GM21576 (cell line): Measurements from ENCODE around the gene PTPRN2.

Experiments used
- ATAC-seq: cut with Tn5 transposase; IDR thresholded peaks from one replicate; pipeline ENCODE4 v1.9.1; 2021; ENCODE audit warnings: mild to moderate bottlenecking, moderate library complexity; ENCODE audit not compliant: unreplicated experiment

Gene PTPRN2

GRCh38 chr7:157690833-157691585, 896.6 kb downstream of the PTPRN2 start:
- no peak for ATAC-seq

- ATAC-seq: no peak
These were observed 897.4 kb downstream of the PTPRN2 start for GRCh38 chr7:157690058-157690832.

- ATAC-seq: no peak
These were observed 898.2 kb downstream of the PTPRN2 start for GRCh38 chr7:157689269-157690057.

GRCh38 chr7:157688533-157689268, 898.9 kb downstream of the PTPRN2 start:
- ATAC-seq: no peak

- ATAC-seq: no peak
These were observed 899.6 kb downstream of the PTPRN2 start for GRCh38 chr7:157687845-157688532.

- no peak for ATAC-seq
These were observed 900.5 kb downstream of the PTPRN2 start for GRCh38 chr7:157687158-157687557.

- ATAC-seq: no peak
These were observed 901.2 kb downstream of the PTPRN2 start for GRCh38 chr7:157686285-157686894.

GRCh38 chr7:157685430-157686284, 902.0 kb downstream of the PTPRN2 start:
- no peak for ATAC-seq

GRCh38 chr7:157684909-157685429, 902.7 kb downstream of the PTPRN2 start:
- ATAC-seq: no peak

- ATAC-seq: no peak
These were observed 903.3 kb downstream of the PTPRN2 start for GRCh38 chr7:157684157-157684908.

GRCh38 chr7:157683747-157684156, 903.9 kb downstream of the PTPRN2 start:
- ATAC-seq: no peak

GRCh38 chr7:157682946-157683746, 904.5 kb downstream of the PTPRN2 start:
- ATAC-seq: no peak

GRCh38 chr7:157682064-157682945, 905.3 kb downstream of the PTPRN2 start:
- no peak for ATAC-seq

- no peak for ATAC-seq
These were observed 908.0 kb downstream of the PTPRN2 start for GRCh38 chr7:157679607-157680006.

- ATAC-seq: no peak
These were observed 909.1 kb downstream of the PTPRN2 start for GRCh38 chr7:157678501-157678900.
